ENCODE results near the gene SLC4A3. TPM values are rescaled to one million over a fixed set of nuclear protein-coding genes. Genes with fewer than 3 reads are reported as not detected.

Gene SLC4A3
- total RNA-seq, 1 experiment from 2014 or later: 13.5 TPM

DNA sequence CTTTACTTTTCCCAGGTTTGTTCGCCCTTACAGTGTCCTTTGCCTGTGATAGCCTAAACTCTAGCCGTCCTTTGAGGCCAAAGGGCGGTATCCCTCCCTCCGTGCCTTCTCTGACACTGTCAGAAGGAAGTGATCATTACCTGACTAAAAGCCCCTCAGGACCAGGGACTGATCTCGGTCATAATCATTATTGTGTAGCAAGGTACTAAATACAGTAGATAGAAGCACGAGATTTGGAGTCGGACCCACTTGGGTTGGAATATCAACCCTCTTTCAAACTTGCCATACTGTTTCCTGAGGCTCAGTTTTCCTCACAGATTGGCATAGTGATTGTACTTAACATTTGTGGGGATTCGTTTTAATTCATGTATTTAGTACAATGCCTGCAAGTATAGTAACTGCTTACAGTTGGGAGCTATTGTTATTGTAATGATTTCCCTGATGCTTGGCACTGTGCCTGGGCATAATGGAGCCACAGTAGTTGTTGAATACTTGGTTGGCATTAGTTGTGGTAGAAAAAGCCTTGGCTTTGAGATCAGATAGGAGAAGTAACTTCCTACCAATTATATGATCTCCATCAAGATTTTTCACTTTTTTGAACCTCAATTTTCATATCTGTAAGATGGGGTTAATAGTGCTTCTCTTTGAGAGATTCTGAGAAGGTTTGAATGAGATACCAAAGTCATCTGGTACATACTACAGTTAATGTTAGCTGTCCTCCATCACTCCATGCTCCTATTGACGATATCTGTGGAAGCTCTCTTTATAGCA lies 28.9 kb upstream of the SLC4A3 start:
- Histone ChIP-seq H3K36me3 (ENCODE audit: control insufficient read depth, insufficient read depth, low read length) (peaks cover 4% of the 10 kb centered on the region), H3K4me1 (ENCODE audit: control insufficient read depth, insufficient read depth, low read length) (peaks cover 7% of the 10 kb centered on the region; the same call in 1 of the 2 replicates), H3K9me3 (ENCODE audit: control insufficient read depth, insufficient read depth, low read depth, low read length) (no peaks in the 10 kb centered on the region), H3K4me3 (ENCODE audit: low read depth in 2 of 2, low read length in 2 of 2) (peak overlapping the region; percentile 78 to 93), H3K27me3 (ENCODE audit: control insufficient read depth, insufficient read depth, low read length) (no peaks in the 10 kb centered on the region), H3K27ac (ENCODE audit: low read length) (peak overlapping the region; percentile 99)
- intact Hi-C loops (cut with micrococcal nuclease; ENCODE audit: unreplicated experiment) (no loop called here), in situ Hi-C loops (cut with HindIII; ENCODE audit: low pct_unique_long_range_greater_than_20kb, low sequenced_read_pairs) (no loop called here)
- ATAC-seq (no peak; the same call in 1 of the 2 replicates), DNase-seq (ENCODE audit: low read depth, low spot score) (no peak)
- ChIA-PET POLR2A (interaction anchor here (0.6 to 0.7 kb wide), 3 partner anchors 46 to 1363 kb away, joined by 4 to 6 read pairs (median 5); no protein-coding TSS in a partner anchor), CTCF (no interaction called here)
- TSS peak; percentile 90 for BruUV-seq (replicated peaks)
- TF ChIP-seq TCF7L2 (IDR thresholded peaks at IDR 0.05; ENCODE audit: low read depth, low read length): no peak
- TF ChIP-seq POLR2AphosphoS5 (IDR thresholded peaks at IDR 0.05; ENCODE audit: low read depth, low read length): no peak; the same call in 1 of the 2 replicates
- TF ChIP-seq, protein P1, sequence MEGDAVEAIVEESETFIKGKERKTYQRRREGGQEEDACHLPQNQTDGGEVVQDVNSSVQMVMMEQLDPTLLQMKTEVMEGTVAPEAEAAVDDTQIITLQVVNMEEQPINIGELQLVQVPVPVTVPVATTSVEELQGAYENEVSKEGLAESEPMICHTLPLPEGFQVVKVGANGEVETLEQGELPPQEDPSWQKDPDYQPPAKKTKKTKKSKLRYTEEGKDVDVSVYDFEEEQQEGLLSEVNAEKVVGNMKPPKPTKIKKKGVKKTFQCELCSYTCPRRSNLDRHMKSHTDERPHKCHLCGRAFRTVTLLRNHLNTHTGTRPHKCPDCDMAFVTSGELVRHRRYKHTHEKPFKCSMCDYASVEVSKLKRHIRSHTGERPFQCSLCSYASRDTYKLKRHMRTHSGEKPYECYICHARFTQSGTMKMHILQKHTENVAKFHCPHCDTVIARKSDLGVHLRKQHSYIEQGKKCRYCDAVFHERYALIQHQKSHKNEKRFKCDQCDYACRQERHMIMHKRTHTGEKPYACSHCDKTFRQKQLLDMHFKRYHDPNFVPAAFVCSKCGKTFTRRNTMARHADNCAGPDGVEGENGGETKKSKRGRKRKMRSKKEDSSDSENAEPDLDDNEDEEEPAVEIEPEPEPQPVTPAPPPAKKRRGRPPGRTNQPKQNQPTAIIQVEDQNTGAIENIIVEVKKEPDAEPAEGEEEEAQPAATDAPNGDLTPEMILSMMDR (IDR thresholded peaks at IDR 0.05): no peak
- TF ChIP-seq, protein P2, sequence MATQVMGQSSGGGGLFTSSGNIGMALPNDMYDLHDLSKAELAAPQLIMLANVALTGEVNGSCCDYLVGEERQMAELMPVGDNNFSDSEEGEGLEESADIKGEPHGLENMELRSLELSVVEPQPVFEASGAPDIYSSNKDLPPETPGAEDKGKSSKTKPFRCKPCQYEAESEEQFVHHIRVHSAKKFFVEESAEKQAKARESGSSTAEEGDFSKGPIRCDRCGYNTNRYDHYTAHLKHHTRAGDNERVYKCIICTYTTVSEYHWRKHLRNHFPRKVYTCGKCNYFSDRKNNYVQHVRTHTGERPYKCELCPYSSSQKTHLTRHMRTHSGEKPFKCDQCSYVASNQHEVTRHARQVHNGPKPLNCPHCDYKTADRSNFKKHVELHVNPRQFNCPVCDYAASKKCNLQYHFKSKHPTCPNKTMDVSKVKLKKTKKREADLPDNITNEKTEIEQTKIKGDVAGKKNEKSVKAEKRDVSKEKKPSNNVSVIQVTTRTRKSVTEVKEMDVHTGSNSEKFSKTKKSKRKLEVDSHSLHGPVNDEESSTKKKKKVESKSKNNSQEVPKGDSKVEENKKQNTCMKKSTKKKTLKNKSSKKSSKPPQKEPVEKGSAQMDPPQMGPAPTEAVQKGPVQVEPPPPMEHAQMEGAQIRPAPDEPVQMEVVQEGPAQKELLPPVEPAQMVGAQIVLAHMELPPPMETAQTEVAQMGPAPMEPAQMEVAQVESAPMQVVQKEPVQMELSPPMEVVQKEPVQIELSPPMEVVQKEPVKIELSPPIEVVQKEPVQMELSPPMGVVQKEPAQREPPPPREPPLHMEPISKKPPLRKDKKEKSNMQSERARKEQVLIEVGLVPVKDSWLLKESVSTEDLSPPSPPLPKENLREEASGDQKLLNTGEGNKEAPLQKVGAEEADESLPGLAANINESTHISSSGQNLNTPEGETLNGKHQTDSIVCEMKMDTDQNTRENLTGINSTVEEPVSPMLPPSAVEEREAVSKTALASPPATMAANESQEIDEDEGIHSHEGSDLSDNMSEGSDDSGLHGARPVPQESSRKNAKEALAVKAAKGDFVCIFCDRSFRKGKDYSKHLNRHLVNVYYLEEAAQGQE (IDR thresholded peaks at IDR 0.05; ENCODE audit: insufficient read depth in 1 of 2, low read depth in 2 of 2, low read length in 1 of 2): no peak
- TF ChIP-seq SIN3A (IDR thresholded peaks at IDR 0.05; ENCODE audit: borderline replicate concordance, insufficient read depth, low read depth, low read length): no peak

DNA sequence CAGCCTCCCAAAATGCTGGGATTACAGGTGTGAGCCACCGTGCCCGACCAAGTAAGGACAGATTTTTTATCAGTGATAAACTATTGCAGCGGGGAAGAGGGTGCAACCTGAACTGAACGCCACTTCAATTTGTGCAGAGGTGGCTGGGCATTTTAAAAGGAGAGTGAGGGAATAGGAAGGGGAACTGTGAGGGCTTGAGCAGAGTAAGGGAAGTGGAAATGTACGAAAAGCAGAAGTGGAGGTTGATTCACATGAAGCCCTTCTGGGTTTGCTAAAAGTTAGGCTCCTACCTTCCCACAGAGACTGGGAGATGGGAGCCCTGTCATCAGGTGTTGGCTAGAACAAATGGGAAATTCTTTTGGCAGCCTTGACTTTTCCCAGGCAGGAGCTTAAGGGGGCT lies 23.7 kb upstream of the SLC4A3 start:
- Histone ChIP-seq H3K9me3 (ENCODE audit: control insufficient read depth, insufficient read depth, low read depth, low read length) (no peaks in the 10 kb centered on the region), H3K27me3 (ENCODE audit: control insufficient read depth, insufficient read depth, low read length) (no peaks in the 10 kb centered on the region), H3K4me1 (ENCODE audit: control insufficient read depth, insufficient read depth, low read length) (no peaks in the 10 kb centered on the region), H3K36me3 (ENCODE audit: control insufficient read depth, insufficient read depth, low read length) (peaks cover 7% of the 10 kb centered on the region), H3K4me3 (ENCODE audit: low read depth in 2 of 2, low read length in 2 of 2) (no peak overlapping the region), H3K27ac (ENCODE audit: low read length) (no peak overlapping the region)
- CTCF ChIA-PET: no interaction called here
- no TSS peak for BruUV-seq (replicated peaks)
- POLR2A ChIA-PET: no interaction called here
- DNase-seq (ENCODE audit: low read depth, low spot score): no peak
- TF ChIP-seq SIN3A (IDR thresholded peaks at IDR 0.05; ENCODE audit: borderline replicate concordance, insufficient read depth, low read depth, low read length): no peak
- TF ChIP-seq POLR2AphosphoS5 (IDR thresholded peaks at IDR 0.05; ENCODE audit: low read depth, low read length): no peak
- TF ChIP-seq TCF7L2 (IDR thresholded peaks at IDR 0.05; ENCODE audit: low read depth, low read length): no peak
- TF ChIP-seq, protein P1 (IDR thresholded peaks at IDR 0.05): no peak
- TF ChIP-seq, protein P2 (IDR thresholded peaks at IDR 0.05; ENCODE audit: insufficient read depth in 1 of 2, low read depth in 2 of 2, low read length in 1 of 2): no peak
- in situ Hi-C loops (cut with HindIII; ENCODE audit: low pct_unique_long_range_greater_than_20kb, low sequenced_read_pairs) (no loop called here), intact Hi-C loops (cut with micrococcal nuclease; ENCODE audit: unreplicated experiment) (no loop called here)
- ATAC-seq: no peak
